Frontal cortex (tissue), 4 donors: Measurements from ENCODE around the gene MTMR2. TPM values are rescaled to one million over a fixed set of nuclear protein-coding genes. Genes with fewer than 3 reads are reported as not detected.

ENCODE experiments used
- DNase-seq, 2 donors: peaks; one replicate each; pipeline ENCODE4 v3.0.0; 2012; ENCODE audit warnings: low spot score in 2 of 2
- FAIRE-seq: peaks from 2 replicates; lab custom pipeline; 2012; peaks lifted over from hg19 to GRCh38; lab: Jason Lieb, UNC
- small RNA-seq: library from RNA; depleted of rRNA; stranded (forward); fragments of <200 nt; gene quantifications from one replicate; pipeline ENCODE3, GENCODE V24; 2014
- total RNA-seq: library from RNA; depleted of rRNA; stranded (reverse); fragments of >200 nt; gene quantifications from one replicate; pipeline ENCODE4 v1.2.3, GENCODE V29; 2014
- donor health status: control.
- donor health status: control.
- donor health status: control.

The MTMR2 gene
- total RNA-seq, 1 donor from 2014 or later, result 27.7 TPM

GRCh38 chr11:95790933-95791708, 132.8 kb downstream of the MTMR2 start:
- DNase-seq (peak in 1 of 2 donors; percentile 16), FAIRE-seq (no peak)

- FAIRE-seq (no peak), DNase-seq (peak; percentile 81 to 83)
Measured at GRCh38 chr11:95790123-95790932, 133.6 kb downstream of the MTMR2 start, which contains the start of gene CEP57. Gene CEP57, plus strand, starts transcription at chr11:95790498. Its CDS starts 201 bp downstream, at chr11:95790699.

GRCh38 chr11:95789506-95790122, 134.3 kb downstream of the MTMR2 start, which contains the start of gene FAM76B:
Gene FAM76B, minus strand, starts transcription at chr11:95789782. Its CDS starts 304 bp downstream, at chr11:95789478.
- DNase-seq, result peak; percentile 88 to 92
- FAIRE-seq, result peak; percentile 15

GRCh38 chr11:95788921-95789505, 134.9 kb downstream of the MTMR2 start:
- no peak for FAIRE-seq
- no peak for DNase-seq

Small RNA genes lying within 50 kb of the gene (small RNA-seq; reads per million reads assigned to genes)
- gene RNA5SP345, result not detected

Other genes with a start within 250 kb of the MTMR2 start
- gene FAM76B, start 134.3 kb downstream of the MTMR2 start, total RNA-seq, result 54.6 TPM
- gene CEP57, start 133.6 kb downstream of the MTMR2 start, total RNA-seq, result 101 TPM